ENCODE measurements around the gene TOM1L2. TPM values are rescaled to one million over a fixed set of nuclear protein-coding genes. Genes with fewer than 3 reads are reported as not detected.
"Not testable (repeated sequence)": the region's sequence is repeated elsewhere in the genome, so short reads cannot be mapped to it uniquely, and the experiment has no call there.

TOM1L2 gene
- total RNA-seq, 1 experiment from 2014 or later, result 6.4 TPM

DNA sequence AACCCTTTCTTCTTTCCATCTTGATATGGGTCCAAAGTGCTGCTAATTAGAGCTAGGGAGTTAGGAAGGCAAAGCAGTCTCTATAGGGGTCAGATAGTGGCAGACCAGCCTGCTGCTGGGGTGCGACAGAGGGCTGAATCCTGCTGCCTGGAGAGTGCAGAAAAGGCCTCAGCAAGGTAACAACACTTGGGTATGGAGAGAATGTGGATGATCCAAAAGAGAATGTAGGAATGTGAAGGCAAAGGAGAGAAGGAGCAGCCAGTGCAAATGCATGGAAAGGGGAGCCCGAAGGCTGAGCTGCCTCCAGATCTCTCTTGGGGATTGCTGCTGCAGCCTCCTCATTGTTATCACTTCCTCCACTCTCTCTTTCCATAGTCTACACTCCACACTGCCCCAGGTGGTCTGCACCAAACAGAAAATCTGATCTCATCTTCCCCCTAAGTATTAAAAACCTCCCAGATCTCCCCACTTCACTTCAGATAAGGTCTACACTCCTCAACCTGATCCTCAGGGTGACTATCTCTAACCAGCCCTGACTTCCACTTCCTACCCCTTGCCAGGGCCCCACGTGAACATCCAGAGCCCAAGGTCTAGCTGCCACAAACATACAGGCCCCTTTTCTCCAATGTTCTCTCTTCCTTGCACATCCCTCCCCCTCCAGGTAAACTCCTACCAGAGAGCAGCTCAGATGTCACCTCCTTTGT is 28.8 kb downstream of the TOM1L2 start:
- H3K9me3 ChIP-seq (ENCODE audit: low read length), result no peaks in the 10 kb centered on the region
- no peak overlapping the region for H2AFZ ChIP-seq (ENCODE audit: low read length)
- no peaks in the 10 kb centered on the region for H3K36me3 ChIP-seq (ENCODE audit: insufficient read depth, low read length)
- DNase-seq, result no peak
- H3K4me3 ChIP-seq (ENCODE audit: low read length), result no peak overlapping the region
- H3K27me3 ChIP-seq (ENCODE audit: low read length), result no peaks in the 10 kb centered on the region
- no peak overlapping the region for H3K9ac ChIP-seq (ENCODE audit: low read length)
- peaks cover 20% of the 10 kb centered on the region for H3K4me1 ChIP-seq (ENCODE audit: low read length)
- no peaks in the 10 kb centered on the region for H3K9me2 ChIP-seq (replicated peaks; ENCODE audit: insufficient read depth, low read length)
- H3K79me2 ChIP-seq (ENCODE audit: low read length), result no peaks in the 10 kb centered on the region
- peaks cover 5% of the 10 kb centered on the region; the same call in 1 of the 2 replicates for H4K20me1 ChIP-seq (ENCODE audit: insufficient read depth, low read depth, low read length)
- no peak overlapping the region for H3K4me2 ChIP-seq (ENCODE audit: low read depth, low read length, poor library complexity, severe bottlenecking)
- no peak overlapping the region for H3K27ac ChIP-seq (ENCODE audit: low read length)

DNA sequence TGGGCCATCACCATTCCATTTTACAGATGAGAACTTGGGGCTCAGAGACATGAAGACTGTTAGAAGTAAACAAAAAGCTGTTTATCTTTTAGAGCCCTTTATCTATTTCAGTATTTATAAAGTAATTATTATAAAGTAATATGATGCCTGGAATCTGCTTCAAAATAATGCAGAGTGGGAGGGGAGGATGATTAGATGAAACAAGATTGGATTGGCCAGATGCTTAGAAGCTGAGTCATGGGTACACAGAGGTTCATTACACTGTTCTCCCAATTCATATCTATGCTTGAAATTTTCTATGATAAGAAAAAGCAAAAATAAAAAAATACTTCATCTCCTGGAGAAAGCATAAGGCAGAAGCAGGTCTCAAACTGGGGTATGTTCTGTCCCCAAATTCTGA is 29.4 kb downstream of the TOM1L2 start:
- Histone ChIP-seq H4K20me1 (ENCODE audit: insufficient read depth, low read depth, low read length) (peaks cover 5% of the 10 kb centered on the region; the same call in 1 of the 2 replicates), H3K27ac (ENCODE audit: low read length) (no peak overlapping the region), H3K9ac (ENCODE audit: low read length) (no peak overlapping the region), H2AFZ (ENCODE audit: low read length) (no peak overlapping the region), H3K9me2 (replicated peaks; ENCODE audit: insufficient read depth, low read length) (no peaks in the 10 kb centered on the region), H3K27me3 (ENCODE audit: low read length) (no peaks in the 10 kb centered on the region), H3K36me3 (ENCODE audit: insufficient read depth, low read length) (no peaks in the 10 kb centered on the region), H3K4me1 (ENCODE audit: low read length) (peaks cover 20% of the 10 kb centered on the region), H3K9me3 (ENCODE audit: low read length) (no peaks in the 10 kb centered on the region), H3K4me3 (ENCODE audit: low read length) (no peak overlapping the region), H3K4me2 (ENCODE audit: low read depth, low read length, poor library complexity, severe bottlenecking) (no peak overlapping the region), H3K79me2 (ENCODE audit: low read length) (no peaks in the 10 kb centered on the region)
- DNase-seq, result no peak

GRCh38 chr17:17941015-17941414 is 31.2 kb downstream of the TOM1L2 start:
- Histone ChIP-seq H3K79me2 (ENCODE audit: low read length) (no peaks in the 10 kb centered on the region), H3K27ac (ENCODE audit: low read length) (no peak overlapping the region), H3K4me2 (ENCODE audit: low read depth, low read length, poor library complexity, severe bottlenecking) (no peak overlapping the region), H3K4me3 (ENCODE audit: low read length) (no peak overlapping the region), H3K9me3 (ENCODE audit: low read length) (no peaks in the 10 kb centered on the region), H3K36me3 (ENCODE audit: insufficient read depth, low read length) (no peaks in the 10 kb centered on the region), H2AFZ (ENCODE audit: low read length) (no peak overlapping the region), H3K9ac (ENCODE audit: low read length) (no peak overlapping the region), H3K4me1 (ENCODE audit: low read length) (peaks cover 21% of the 10 kb centered on the region), H3K9me2 (replicated peaks; ENCODE audit: insufficient read depth, low read length) (no peaks in the 10 kb centered on the region), H4K20me1 (ENCODE audit: insufficient read depth, low read depth, low read length) (peaks cover 5% of the 10 kb centered on the region; the same call in 1 of the 2 replicates), H3K27me3 (ENCODE audit: low read length) (no peaks in the 10 kb centered on the region)
- DNase-seq, result no peak

- Histone ChIP-seq H2AFZ (ENCODE audit: low read length) (no peak overlapping the region), H3K9ac (ENCODE audit: low read length) (no peak overlapping the region), H3K9me2 (replicated peaks; ENCODE audit: insufficient read depth, low read length) (no peaks in the 10 kb centered on the region), H3K79me2 (ENCODE audit: low read length) (no peaks in the 10 kb centered on the region), H4K20me1 (ENCODE audit: insufficient read depth, low read depth, low read length) (peaks cover 5% of the 10 kb centered on the region; the same call in 1 of the 2 replicates), H3K4me1 (ENCODE audit: low read length) (peaks cover 24% of the 10 kb centered on the region), H3K4me2 (ENCODE audit: low read depth, low read length, poor library complexity, severe bottlenecking) (no peak overlapping the region), H3K9me3 (ENCODE audit: low read length) (no peaks in the 10 kb centered on the region), H3K27me3 (ENCODE audit: low read length) (no peaks in the 10 kb centered on the region), H3K4me3 (ENCODE audit: low read length) (no peak overlapping the region), H3K36me3 (ENCODE audit: insufficient read depth, low read length) (no peaks in the 10 kb centered on the region), H3K27ac (ENCODE audit: low read length) (no peak overlapping the region)
- DNase-seq, result no peak
Observed at GRCh38 chr17:17940441-17940911, 31.7 kb downstream of the TOM1L2 start.

DNA sequence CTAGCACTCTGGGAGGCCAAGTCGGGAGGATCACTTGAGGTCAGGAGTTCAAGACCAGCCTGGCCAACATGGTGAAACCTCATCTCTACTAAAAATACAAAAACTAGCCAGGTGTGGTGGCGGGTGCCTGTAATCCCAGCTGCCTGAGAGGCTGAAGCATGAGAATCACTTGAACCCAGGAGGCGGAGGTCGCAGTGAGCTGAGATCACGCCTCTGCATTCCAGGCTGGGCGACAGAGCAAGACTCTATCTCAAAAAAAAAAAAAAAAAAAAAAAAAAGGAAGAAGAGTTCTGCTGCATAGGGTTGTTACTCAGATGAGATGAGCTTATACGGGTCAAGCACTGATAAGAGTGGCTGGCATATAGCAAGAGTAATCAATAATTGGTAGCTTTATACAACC is 32.3 kb downstream of the TOM1L2 start:
- H3K9ac ChIP-seq (ENCODE audit: low read length); H3K4me2 ChIP-seq (ENCODE audit: low read depth, low read length, poor library complexity, severe bottlenecking); H3K79me2 ChIP-seq (ENCODE audit: low read length); H3K27me3 ChIP-seq (ENCODE audit: low read length); H3K36me3 ChIP-seq (ENCODE audit: insufficient read depth, low read length); H4K20me1 ChIP-seq (ENCODE audit: insufficient read depth, low read depth, low read length); H2AFZ ChIP-seq (ENCODE audit: low read length); H3K9me2 ChIP-seq (replicated peaks; ENCODE audit: insufficient read depth, low read length); DNase-seq; H3K9me3 ChIP-seq (ENCODE audit: low read length); H3K4me3 ChIP-seq (ENCODE audit: low read length); H3K27ac ChIP-seq (ENCODE audit: low read length): not testable (repeated sequence)
- peaks cover 24% of the 10 kb centered on the region for H3K4me1 ChIP-seq (ENCODE audit: low read length)

GRCh38 chr17:17938388-17939107 is 33.7 kb downstream of the TOM1L2 start:
- Histone ChIP-seq H3K36me3 (ENCODE audit: insufficient read depth, low read length) (no peaks in the 10 kb centered on the region), H3K9me3 (ENCODE audit: low read length) (no peaks in the 10 kb centered on the region), H2AFZ (ENCODE audit: low read length) (no peak overlapping the region), H3K4me2 (ENCODE audit: low read depth, low read length, poor library complexity, severe bottlenecking) (no peak overlapping the region), H3K4me1 (ENCODE audit: low read length) (peaks cover 24% of the 10 kb centered on the region), H3K9me2 (replicated peaks; ENCODE audit: insufficient read depth, low read length) (no peaks in the 10 kb centered on the region), H4K20me1 (ENCODE audit: insufficient read depth, low read depth, low read length) (peaks cover 5% of the 10 kb centered on the region; the same call in 1 of the 2 replicates), H3K4me3 (ENCODE audit: low read length) (no peak overlapping the region), H3K27me3 (ENCODE audit: low read length) (no peaks in the 10 kb centered on the region), H3K79me2 (ENCODE audit: low read length) (no peaks in the 10 kb centered on the region), H3K27ac (ENCODE audit: low read length) (no peak overlapping the region), H3K9ac (ENCODE audit: low read length) (no peak overlapping the region)
- DNase-seq, result no peak

- no peak for DNase-seq
- H3K4me3 ChIP-seq (ENCODE audit: low read length), result no peak overlapping the region
- no peaks in the 10 kb centered on the region for H3K9me3 ChIP-seq (ENCODE audit: low read length)
- H2AFZ ChIP-seq (ENCODE audit: low read length), result no peak overlapping the region
- no peak overlapping the region for H3K4me2 ChIP-seq (ENCODE audit: low read depth, low read length, poor library complexity, severe bottlenecking)
- H4K20me1 ChIP-seq (ENCODE audit: insufficient read depth, low read depth, low read length), result peaks cover 5% of the 10 kb centered on the region; the same call in 1 of the 2 replicates
- H3K27ac ChIP-seq (ENCODE audit: low read length), result no peak overlapping the region
- H3K79me2 ChIP-seq (ENCODE audit: low read length), result no peaks in the 10 kb centered on the region
- H3K9ac ChIP-seq (ENCODE audit: low read length), result no peak overlapping the region
- no peaks in the 10 kb centered on the region for H3K27me3 ChIP-seq (ENCODE audit: low read length)
- no peaks in the 10 kb centered on the region for H3K9me2 ChIP-seq (replicated peaks; ENCODE audit: insufficient read depth, low read length)
- H3K4me1 ChIP-seq (ENCODE audit: low read length), result peaks cover 20% of the 10 kb centered on the region
- no peaks in the 10 kb centered on the region for H3K36me3 ChIP-seq (ENCODE audit: insufficient read depth, low read length)
Observed at GRCh38 chr17:17937958-17938357, 34.2 kb downstream of the TOM1L2 start.

DNA sequence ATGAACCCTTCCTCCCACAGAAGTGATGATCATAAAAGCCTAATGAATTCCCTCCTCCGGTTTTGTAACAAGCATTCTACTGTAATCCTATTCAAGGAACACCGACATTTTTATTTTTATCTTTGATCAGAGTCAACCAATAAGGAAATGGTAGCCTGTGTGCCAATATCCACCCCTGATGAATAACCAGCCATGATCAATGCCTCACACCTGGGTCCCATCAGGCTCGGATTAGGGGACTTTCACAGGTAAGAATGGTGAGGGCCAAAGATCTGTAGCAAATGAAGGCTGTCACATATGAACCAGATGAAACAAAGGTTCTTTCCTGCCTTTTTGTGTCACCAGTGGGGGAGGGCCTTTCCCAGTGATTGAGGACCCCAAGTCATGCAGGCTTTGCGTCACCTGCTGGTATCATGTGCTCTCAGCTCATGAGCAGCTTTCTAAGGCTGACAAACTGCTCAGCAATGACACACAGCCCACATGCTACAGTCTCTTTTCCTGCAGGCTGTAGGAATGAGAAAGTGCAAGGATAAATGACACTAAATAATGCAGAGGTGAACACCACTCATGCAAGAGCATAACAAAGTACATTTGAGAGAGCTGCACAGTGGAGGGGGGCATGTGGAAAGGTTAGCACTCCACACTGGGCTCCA is 34.9 kb downstream of the TOM1L2 start:
- Histone ChIP-seq H3K27ac (ENCODE audit: low read length) (no peak overlapping the region), H3K4me3 (ENCODE audit: low read length) (no peak overlapping the region), H3K36me3 (ENCODE audit: insufficient read depth, low read length) (no peaks in the 10 kb centered on the region), H3K9ac (ENCODE audit: low read length) (no peak overlapping the region), H3K9me3 (ENCODE audit: low read length) (no peaks in the 10 kb centered on the region), H3K79me2 (ENCODE audit: low read length) (no peaks in the 10 kb centered on the region), H4K20me1 (ENCODE audit: insufficient read depth, low read depth, low read length) (peaks cover 5% of the 10 kb centered on the region; the same call in 1 of the 2 replicates), H3K4me2 (ENCODE audit: low read depth, low read length, poor library complexity, severe bottlenecking) (no peak overlapping the region), H3K4me1 (ENCODE audit: low read length) (peaks cover 18% of the 10 kb centered on the region), H3K9me2 (replicated peaks; ENCODE audit: insufficient read depth, low read length) (no peaks in the 10 kb centered on the region), H2AFZ (ENCODE audit: low read length) (no peak overlapping the region), H3K27me3 (ENCODE audit: low read length) (no peaks in the 10 kb centered on the region)
- DNase-seq, result no peak
